HEK293T (cell line): Measurements from ENCODE around the gene IGF1R.

ENCODE experiments used
- ARNT ChIP-seq: fragments of 450-650 bp; IDR thresholded peaks from 2 replicates; pipeline ENCODE4 v1.6.1; 2017; ENCODE audit warnings: mild to moderate bottlenecking
- BHLHE40 ChIP-seq: fragments of 450-650 bp; IDR thresholded peaks from 2 replicates; pipeline ENCODE4 v1.6.1; 2016; ENCODE audit warnings: mild to moderate bottlenecking, moderate library complexity, borderline replicate concordance
- CTBP1 ChIP-seq: fragments of 450-650 bp; IDR thresholded peaks from 2 replicates; pipeline ENCODE4 v1.6.1; 2016; ENCODE audit warnings: borderline replicate concordance
- ELF4 ChIP-seq: fragments of 450-650 bp; IDR thresholded peaks from 2 replicates; pipeline ENCODE4 v1.6.1; 2017; ENCODE audit warnings: antibody characterized with exemption
- FOXA1 ChIP-seq: fragments of 450-650 bp; IDR thresholded peaks from 2 replicates; pipeline ENCODE4 v1.6.1; 2016; ENCODE audit warnings: mild to moderate bottlenecking
- FOXK2 ChIP-seq: fragments of 450-650 bp; IDR thresholded peaks from 2 replicates; pipeline ENCODE4 v1.6.1; 2016; ENCODE audit warnings: mild to moderate bottlenecking
- FOXM1 ChIP-seq: fragments of 450-650 bp; IDR thresholded peaks from 2 replicates; pipeline ENCODE4 v1.6.1; 2017; ENCODE audit warnings: mild to moderate bottlenecking, borderline replicate concordance
- HDGF ChIP-seq: fragments of 450-650 bp; IDR thresholded peaks from 2 replicates; pipeline ENCODE4 v1.6.1; 2017; ENCODE audit warnings: antibody characterized with exemption, borderline replicate concordance
- LEF1 ChIP-seq: fragments of 450-650 bp; IDR thresholded peaks from 2 replicates; pipeline ENCODE4 v1.6.1; 2017; ENCODE audit warnings: mild to moderate bottlenecking, borderline replicate concordance
- NFRKB ChIP-seq: fragments of 450-650 bp; IDR thresholded peaks from 2 replicates; pipeline ENCODE4 v1.6.1; 2016; ENCODE audit warnings: mild to moderate bottlenecking, moderate library complexity
- SP1 ChIP-seq: fragments of 450-650 bp; IDR thresholded peaks from 2 replicates; pipeline ENCODE4 v1.6.1; 2017
- SUZ12 ChIP-seq: fragments of 450-650 bp; IDR thresholded peaks from 2 replicates; pipeline ENCODE4 v1.6.1; 2016; ENCODE audit warnings: mild to moderate bottlenecking
- TARDBP ChIP-seq: fragments of 450-650 bp; IDR thresholded peaks from 2 replicates; pipeline ENCODE4 v1.6.1; 2016
- ZNF384 ChIP-seq: fragments of 450-650 bp; IDR thresholded peaks from 2 replicates; pipeline ENCODE4 v1.6.1; 2016

GRCh38 chr15:98717371-98717770 is 69.0 kb downstream of the IGF1R start:
- TF ChIP-seq NFRKB (no peak), BHLHE40 (no peak), ARNT (no peak), SP1 (no peak), CTBP1 (no peak), TARDBP (no peak), FOXK2 (no peak), HDGF (no peak), FOXM1 (no peak), LEF1 (no peak), ZNF384 (no peak), SUZ12 (no peak), FOXA1 (no peak), ELF4 (no peak)
